Fibroblast of skin of right quadriceps (primary cell): ENCODE results near the gene NR4A2.

Experiments
- DNase-seq: peaks from one replicate; pipeline ENCODE4 v3.0.0-alpha.2; 2013

NR4A2 gene

DNA sequence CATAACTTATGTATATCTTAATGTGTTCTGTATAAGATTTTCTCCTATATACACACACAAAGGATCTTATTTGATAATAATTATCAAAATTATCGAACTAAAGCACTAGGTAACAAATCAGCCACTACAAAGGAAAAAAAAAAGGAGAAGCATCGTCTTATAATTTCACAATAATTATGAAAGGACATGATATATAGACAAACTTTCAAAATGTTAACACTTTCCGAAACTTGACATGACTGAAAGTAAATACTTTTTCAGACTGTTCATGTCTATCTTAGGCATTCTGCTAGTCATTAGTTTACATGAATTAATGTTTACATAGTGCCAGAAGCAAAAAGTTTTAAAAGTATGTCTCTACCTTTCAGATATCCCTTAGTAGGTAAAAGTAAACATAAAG lies 7.3 kb upstream of the NR4A2 start:
- DNase-seq: no peak

DNA sequence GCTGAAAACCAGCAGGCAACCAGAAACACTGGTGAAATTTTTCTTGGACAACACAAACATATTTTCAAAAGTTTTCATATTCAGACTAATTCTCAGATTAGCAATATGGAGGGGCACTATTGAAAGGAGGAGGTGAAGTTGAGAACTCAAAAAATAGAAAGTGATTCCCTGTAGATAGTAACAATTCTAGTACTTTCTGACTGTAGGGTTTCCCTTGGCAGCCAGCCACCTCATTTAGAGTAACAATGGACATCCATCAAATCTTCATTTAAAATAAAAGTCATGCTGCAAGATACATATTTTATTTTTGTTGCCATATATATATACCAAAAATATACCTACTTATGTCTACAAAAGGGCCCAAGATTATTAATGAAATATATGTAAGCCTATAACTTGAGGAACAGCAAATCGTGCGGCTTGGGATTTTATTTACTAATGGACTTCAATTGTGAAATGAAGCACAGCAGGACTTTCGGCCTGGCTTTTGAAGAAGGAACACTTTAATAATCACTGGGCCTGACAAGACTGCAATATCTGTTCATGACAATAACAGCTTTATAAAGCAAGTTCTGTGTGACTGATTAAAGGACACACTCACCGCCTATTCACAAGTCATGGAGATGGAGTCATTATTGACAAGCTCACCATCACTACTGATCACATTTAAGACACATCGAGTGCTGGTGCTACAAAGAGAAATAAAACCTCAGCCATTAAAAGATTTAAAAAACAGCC lies 6.8 kb upstream of the NR4A2 start:
- no peak for DNase-seq

DNA sequence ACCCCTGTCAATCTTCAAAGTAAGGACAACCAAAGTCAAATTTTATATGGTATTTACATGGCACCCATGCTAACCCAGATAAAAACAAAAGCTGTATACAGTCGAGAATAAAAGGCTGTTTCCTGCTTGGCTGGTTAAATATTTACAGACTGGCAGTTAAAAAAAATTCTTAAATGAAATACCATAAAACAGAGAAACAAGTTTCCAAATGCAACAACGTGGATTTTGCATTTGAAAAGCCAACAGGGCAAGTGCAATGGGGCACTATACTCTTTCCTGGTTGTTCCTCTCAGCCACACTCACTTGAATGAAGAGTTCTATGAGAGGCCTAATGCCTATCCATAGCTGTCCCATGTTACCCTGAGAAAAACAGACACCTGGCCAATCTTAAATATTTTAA lies 6.1 kb upstream of the NR4A2 start:
- DNase-seq: no peak

DNA sequence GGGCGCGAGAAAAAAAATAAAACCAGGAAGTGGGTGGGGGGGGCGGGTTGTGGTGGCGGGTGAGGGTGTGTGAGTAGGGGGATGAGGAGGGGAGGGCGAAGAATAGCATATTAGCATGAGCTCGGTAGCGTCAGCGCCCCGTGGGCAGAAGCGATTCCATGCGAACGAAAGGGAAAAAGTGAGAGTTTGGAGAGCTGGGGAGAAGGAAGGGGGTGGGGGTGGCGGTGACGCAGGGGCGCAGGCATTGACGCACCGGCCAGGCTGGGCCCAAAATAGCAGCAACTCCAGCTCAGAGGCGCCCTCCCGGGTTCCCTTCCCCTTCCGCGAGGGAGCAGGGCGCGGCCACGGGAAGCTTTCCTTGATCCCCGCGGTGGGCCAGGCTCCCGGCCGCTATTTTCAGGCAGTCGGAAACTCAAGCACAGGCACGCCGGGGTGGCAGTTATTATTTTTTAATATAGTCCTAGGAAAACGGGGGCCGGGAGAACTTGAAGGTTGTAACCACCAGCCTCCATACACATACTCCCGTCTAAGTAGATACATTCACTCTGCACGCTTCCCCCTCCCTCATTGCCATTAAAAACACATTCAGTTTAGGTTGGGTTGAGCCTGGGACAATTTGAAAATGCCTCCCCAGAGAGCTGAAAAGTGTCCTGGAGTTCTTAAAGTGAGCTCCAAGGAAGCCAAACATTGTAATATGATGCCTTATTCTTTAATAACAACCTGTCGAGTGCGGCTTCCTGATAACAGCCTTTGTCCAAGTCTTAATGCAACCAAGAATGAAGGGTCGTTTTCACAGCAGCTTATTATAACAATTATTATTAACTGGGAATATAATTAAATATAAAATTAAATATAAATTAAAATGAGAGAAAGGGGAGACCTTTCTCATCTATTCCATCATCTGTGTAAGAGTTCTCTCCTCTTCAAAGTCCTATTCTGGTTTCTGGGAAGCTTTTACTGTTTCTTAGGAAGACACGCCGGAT lies 2.3 kb upstream of the NR4A2 start:
- DNase-seq: peak; percentile 93

DNA sequence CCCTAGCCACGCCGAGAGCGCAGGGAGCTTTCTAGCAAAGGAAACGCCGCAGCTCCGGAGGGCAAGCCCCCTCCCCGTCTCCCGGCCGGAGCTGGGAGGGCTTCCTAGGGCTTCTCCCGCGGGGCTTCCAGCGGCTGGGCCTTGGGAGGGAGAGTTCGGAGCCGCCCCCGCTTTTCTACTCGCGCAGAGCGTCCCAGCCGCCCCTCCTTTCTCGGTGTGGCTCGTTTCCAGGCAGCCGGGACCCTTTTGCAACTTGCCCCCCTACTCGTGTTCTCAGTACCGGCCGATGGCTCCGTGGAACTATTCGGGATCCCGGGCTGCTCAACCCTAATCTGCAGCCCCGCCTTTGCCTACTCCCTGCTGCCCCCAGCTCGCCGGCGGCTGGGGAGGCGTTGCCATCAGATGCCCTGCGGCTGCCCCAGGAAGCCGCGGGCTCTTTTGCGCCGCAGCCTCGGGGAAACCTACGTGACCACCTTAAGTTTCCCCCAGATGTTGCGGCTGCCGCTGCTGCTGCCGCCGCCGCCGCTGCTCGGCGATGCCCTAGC lies 1.5 kb upstream of the NR4A2 start:
- DNase-seq: no peak

DNA sequence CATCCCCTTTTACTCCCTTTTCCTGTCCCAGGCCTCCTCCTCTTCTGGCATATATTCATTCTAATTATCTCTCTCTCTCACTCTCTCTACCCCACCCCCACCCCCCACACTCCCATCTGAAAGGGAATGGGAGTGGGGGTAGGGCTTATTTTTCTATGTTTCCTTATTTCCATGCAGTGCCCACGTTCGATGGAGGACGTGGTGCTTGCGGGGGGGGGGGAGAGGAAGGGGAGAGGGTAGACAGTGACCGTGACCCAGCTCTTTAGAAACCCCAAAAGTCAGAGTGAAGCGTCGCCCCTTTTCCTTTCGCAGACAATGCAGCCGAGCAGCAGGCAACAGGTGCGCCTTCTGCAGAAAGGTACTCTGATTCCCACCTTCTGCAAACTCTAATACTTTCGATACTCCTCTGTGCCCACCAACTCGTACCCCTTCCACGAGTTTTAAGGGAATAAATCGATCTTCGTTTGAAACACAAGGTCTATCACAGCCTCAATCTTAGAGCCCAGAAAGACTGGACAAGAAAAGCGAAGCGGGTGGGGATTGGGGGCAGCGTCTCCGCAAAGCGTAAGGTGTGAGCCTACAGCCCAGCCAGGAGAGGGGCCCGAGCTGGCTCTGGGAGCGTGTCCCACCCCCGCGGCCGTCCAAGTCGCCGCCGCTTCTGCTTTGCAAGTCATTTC lies 891 bp upstream of the NR4A2 start:
- DNase-seq: no peak

DNA sequence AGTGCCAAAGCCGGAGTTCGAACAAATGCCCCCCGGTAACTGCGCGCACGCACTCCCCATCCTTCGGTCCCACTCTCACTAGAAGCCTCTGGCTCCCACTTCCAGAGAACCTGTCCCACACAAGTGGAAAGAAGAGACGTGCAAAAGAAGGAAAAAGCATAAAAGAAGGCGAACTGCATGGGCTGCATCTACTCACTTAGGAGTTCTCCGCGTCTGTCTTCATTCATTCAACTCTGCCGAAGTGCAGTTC lies 312 bp downstream of the NR4A2 start:
- no peak for DNase-seq

DNA sequence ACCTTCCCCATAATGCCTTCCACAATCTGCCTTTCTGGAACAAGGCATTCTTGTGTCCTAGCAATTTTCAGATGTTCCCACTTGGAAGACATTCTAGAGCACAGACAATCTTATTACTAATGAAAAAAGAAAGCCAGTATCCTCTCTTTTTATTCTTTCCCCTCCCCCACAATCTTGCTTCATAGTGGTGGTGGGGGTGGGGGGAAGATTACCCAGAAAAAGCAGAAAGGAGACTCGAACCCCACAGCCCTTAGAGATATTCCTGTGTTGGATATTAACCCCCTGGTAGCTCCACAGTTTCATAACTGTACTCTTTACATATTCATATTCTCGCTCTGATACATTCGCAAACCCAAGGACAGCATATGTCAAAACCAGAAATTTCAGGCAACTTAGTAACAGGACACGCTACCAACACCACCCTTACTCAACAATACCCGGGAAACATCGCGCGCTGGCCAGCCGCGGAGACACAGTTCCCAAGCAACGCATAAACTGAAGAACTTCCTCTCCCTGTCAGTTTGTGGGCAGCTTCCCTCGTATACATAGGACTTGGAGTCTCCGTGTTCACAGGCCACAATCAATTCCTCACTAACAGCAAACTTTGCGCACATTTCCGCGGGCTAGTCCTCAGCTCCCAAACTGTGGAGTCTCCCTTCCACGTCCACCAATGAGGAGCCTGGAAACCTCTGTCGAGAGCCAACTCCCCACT lies 793 bp downstream of the NR4A2 start:
- DNase-seq: peak; percentile 63

DNA sequence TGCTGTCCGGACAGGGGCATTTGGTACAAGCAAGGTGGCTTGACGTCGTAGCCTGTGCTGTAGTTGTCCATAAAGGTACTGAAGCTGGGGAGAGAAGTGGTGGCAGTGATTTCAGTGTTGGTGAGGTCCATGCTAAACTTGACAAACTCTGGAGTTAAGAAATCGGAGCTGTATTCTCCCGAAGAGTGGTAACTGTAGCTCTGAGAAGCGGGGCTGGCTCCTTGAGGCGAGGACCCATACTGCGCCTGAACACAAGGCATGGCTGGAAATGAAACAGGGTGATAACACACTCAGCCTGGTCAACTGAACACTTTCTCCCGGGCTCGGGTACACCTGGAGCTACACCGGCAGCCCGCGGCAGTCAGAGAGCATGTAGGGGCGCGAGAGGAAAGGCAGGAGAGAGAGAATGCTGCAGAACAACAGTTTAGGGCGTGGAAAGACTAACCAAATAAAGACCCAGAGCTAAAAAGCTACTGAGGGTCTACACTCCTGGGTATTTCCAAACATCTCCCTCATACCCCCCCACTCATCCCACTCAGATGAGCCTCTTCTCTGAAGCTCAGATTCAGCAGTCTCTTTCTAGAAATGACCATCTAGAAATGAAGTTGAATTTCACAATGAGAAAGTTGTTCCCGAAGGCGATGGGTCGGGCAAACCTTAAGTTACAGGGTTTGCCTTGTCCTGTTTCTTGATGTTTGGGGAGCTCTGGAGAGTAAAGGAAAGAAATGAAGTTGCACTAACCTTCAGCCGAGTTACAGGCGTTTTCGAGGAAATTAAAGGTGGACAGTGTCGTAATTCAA lies 2.4 kb downstream of the NR4A2 start:
- DNase-seq: no peak

DNA sequence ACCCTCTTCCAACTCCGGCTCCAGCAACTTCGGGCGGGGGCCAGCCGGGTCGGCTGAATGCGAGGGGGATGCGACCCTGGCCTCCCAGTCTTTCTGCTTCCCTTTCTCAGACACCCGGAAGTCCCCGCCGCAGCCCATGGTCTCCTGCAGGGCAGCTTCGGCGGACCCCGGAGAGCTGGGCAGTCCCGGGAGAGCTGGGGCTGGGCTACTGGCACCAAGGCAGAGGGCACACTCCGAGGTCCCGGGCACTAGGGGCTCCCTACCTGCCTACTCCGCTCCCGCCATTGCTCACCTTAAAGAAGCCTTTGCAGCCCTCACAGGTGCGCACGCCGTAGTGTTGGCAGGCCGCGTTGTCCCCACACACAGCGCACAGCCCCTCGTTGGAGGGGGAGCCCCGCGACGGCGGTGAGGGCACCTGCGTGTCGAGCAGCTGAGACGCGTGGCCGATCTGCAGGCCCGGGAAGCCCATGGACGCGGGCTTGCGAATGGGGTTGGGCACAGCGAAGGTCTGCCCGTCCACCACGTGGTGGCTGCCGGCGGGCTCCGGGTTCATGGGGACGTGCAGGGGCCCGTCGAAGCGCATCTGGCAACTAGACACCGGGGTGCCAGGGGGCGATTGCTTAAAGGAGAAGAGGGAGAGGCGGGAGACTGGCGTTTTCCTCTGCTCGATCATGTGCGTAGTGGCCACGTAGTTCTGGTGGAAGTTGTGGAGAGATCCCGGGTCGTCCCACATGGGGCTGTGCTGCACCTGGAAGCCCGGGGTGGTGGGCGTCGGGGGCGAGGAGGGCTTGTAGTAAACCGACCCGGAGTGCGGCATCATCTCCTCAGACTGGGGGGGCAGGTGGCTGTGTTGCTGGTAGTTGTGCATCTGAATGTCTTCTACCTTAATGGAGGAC lies 3.2 kb downstream of the NR4A2 start:
- DNase-seq: no peak

DNA sequence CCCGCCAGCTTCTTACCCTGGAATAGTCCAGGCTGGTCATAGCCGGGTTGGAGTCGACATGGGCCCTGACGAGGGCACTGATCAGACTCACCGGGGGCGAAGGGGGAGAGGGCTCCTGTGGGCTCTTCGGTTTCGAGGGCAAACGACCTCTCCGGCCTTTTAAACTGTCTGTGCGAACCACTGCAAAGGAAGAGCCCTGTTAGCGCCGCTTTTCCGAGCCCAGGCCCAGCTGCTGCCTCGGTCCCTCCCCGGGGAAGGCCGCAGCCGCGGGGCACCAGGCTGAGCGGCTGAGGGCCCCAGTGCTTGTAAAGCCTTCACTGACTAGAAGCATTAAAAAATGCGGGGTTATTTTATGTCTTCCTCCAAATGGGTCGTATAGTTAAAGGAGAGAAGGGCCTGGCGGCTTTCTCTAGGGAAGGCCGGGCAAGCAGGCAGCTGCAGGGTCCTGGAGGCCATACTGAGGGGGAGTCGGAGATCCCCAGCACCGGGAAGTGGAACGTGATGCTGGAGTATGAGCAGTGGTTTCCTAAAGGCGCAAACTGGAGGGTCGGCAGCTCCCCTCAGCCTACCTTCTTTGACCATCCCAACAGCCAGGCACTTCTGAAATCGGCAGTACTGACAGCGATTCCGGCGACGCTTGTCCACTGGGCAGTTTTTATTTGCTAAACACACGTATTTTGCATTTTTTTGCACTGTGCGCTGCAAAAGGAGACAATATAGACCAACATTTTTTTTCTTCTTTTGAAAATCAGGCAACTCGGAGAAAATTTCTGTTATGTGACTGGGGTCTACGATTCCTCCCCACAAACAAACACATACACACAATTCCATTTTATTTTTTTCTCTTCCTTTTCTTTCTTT lies 4.5 kb downstream of the NR4A2 start:
- no peak for DNase-seq

DNA sequence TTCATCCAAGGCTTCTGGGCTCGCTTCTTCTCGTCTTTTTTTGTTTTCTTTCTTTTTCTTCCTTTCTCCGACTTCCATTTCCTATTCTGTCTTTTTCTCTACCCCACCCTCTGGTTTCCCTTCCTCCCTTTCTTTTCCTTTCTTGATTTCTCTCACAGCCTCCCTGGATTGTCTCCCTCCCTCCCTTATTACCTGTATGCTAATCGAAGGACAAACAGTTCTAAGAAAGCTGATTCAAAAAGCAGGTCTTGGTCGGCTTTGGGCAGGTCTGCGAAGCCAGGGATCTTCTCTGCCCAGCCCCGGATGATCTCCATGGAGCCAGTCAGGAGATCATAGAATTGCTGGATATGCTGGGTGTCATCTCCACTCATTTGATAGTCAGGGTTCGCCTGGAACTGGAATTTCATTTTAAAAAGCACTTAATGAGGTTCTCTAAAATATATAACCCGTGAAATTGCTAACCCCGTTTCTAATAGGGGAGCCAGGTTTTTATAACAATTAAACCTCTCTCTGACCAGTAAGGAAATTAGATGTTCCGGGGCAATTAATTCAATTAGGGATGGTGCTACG lies 5.9 kb downstream of the NR4A2 start:
- DNase-seq: no peak

DNA sequence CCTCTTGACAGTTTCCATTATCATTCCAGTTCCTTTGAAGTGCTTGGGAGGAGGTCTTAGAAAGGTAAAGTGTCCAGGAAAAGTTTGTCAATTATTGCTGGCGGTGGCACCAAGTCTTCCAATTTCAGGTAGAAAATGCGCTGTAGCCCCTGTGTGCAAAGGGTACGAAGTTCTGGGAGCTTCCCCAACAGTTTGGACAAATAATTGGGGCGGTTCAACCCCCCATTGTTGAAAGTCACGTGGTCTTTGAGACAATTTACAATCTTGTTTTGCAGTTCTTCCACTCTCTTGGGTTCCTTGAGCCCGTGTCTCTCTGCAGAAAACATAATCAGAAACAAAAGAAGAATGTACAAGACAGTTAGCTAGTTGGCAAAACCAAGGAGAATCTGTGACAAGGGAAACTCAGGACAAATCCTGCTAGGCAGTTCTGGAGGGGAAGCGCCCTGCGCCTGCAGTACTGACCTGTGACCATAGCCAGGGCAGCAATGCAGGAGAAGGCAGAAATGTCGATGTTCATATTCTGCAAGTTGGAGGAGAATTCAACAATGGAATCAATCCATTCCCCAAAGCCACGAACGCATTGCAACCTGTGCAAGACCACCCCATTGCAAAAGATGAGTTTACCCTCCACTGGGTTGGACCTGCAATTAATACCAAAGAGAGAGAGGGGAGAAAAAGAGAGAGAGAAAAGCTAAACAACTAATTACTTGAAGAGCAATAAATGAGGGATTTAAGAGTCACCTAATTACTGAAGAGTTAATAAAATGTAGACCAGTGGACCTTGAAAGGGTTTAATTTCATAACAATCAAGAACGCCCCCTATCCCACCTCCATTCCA lies 6.6 kb downstream of the NR4A2 start:
- no peak for DNase-seq

DNA sequence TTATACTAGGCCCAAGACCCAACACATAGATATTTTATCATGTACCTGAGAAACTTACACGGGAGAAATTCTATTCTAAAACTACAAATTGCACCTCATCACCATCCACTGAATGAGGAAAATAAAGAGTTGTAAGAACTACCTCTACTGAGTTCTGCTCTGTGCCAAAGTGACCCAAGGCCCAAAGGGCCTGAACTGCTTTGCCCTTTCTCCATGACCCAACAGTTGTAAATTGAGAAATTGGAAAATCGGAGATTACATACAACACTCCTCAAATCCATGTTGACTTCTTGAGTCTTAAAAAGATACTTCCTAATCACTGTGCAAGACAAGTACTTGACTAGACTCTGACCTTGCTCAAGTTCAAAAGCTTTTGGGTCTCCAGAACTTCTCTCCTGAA lies 8.8 kb downstream of the NR4A2 start:
- DNase-seq: no peak

DNA sequence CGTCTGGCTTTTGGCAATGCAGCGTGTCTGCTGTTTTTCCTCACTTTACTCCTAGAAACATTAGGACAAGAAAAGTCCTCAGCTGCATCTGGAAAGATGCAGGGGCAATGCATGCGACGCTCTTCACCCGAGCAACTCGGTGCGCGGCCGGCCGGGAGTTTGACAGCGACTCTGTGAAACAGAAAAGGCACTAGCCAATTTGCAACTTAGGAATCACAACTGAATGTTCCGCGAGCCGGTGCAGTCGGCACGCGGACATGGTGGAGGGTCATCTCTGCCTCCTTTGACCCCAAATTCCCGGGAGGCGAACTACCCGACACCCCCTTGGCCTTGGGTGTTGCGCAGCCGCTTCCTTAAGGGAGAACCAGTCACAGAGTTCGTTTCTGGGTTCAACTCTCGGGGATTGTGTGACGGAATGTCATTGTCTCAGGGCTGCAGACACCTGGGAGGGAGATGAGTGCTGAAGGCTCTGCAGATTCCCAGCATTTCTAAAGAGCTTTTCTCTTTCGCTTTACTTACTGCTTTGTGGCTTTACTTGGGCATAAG lies 9.8 kb downstream of the NR4A2 start:
- no peak for DNase-seq

DNA sequence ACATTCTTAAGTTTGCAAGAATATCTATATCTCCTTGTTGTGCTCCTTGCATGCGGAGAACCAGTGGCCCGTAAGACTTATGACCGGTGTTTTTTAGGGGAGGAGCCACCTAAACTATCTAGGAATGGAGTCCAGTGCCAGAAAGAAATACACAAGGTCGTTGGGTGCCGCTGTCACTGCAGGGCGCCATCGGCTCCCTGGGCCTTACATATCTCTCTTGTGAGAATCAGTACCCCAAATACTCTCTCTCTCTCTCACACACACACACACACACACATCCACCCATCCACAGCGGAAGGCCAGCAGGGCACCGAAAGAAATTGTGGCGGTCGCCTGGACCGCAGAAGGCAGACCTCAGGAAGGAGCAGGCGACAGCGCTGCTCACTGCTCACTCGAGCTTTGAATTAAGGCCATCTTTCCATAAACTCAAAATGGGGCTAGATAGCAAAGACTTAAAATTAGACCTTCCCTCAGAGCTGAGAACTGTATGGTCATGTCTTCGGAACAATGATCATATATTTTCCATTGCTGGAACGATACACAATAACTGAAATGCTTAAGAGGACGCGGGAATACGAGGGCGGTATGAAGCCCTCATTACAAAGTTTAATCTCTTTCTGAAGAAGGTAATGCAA lies 10.4 kb downstream of the NR4A2 start:
- no peak for DNase-seq

DNA sequence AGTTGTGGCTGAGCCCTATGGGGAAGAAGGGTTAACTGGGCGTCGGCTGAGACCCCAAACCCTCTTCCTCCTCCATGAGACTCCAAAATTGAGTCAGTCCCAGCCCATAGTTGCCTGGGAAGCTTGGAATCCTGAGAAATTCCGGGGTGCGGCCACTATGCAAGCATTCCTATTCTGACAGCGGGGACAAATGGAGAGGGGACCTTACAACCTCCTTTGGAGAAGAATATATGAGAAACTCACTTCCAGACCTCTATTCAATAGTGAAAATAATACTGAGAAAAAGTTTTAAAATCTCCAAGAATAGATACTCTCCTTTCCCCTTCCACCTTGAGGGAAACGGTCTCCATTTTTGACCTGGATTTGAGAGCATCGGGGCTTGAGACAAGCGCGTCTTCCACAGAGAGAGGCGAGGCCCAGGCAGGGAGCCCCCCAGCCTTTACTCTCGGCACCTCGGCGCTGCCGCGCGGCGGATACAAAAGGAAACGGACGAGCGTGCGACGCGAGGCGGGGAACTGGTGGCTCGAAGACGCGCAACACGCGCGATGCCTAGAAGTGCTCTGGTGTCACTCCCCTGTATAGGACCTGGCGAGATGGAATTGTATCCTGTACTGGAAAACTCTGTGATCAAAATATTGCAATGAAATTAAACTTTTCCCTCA lies 11.1 kb downstream of the NR4A2 start:
- no peak for DNase-seq
